Measurements from ENCODE around the gene FLOT1. TPM values are rescaled to one million over a fixed set of nuclear protein-coding genes. Genes with fewer than 3 reads are reported as not detected.

FLOT1 gene
- polyA plus RNA-seq, 2 of the 4 experiments (the other 2 are of a cell fraction): 89.7 to 135 TPM

- ChIA-PET CTCF (interaction anchor here (0.7 to 2.1 kb wide), 13 partner anchors 9 to 161 kb away, joined by 3 to 14 read pairs (median 5); no protein-coding TSS in a partner anchor), POLR2A (interaction anchor here (0.6 to 2.2 kb wide), 11 partner anchors 9 to 137 kb away, joined by 3 to 59 read pairs (median 3); partner anchors contain the start of genes FLOT1 and IER3)
- ATAC-seq: peak; percentile 89 to 92
- Histone ChIP-seq H3K9me3 (no peaks in the 10 kb centered on the region), H3K27ac (peak overlapping the region; percentile 97), H3K4me1 (peaks cover 68% of the 10 kb centered on the region), H3K4me3 (no peak overlapping the region), H3K4me2 (peak overlapping the region; percentile 53)
- 2% methylated on average over 12 of the region's 12 CpGs for WGBS (ENCODE audit: missing lambda C conversion rate)
- DNase-seq (ENCODE audit: low read depth in 1 of 2, low spot score in 1 of 2): peak; percentile 77 to 98
- no peak for FAIRE-seq
- TF ChIP-seq CTCF (IDR thresholded peaks at IDR 0.05) (0 out of 3 replicates have a peak, but pooled peaks have one; percentile 6), HES2 (IDR thresholded peaks at IDR 0.05) (no peak), SMC3 (IDR thresholded peaks at IDR 0.05) (peak; percentile 54; the same call in 2 of the 3 replicates), ZC3H11A (IDR thresholded peaks at IDR 0.05) (no peak), FOSB (CRISPR knock-in tag; IDR thresholded peaks at IDR 0.05) (peak; percentile 83), EHF (CRISPR knock-in tag; IDR thresholded peaks at IDR 0.05) (peak; percentile 88), RNF2 (IDR thresholded peaks at IDR 0.05; ENCODE audit: borderline replicate concordance, low read depth) (no peak), HMGXB4 (CRISPR knock-in tag; IDR thresholded peaks at IDR 0.05; ENCODE audit: borderline replicate concordance) (0 out of 2 replicates have a peak, but pooled peaks have one; percentile 39), ZNF302 (CRISPR knock-in tag; IDR thresholded peaks at IDR 0.05) (peak; percentile 95), NPAS2 (CRISPR knock-in tag; IDR thresholded peaks at IDR 0.05; ENCODE audit: borderline replicate concordance) (peak; percentile 16; the same call in 1 of the 2 replicates), ATOH8 (CRISPR knock-in tag; IDR thresholded peaks at IDR 0.05; ENCODE audit: low read depth) (peak; percentile 92), MAFK (IDR thresholded peaks at IDR 0.05; ENCODE audit: partially characterized antibody) (peak; percentile 70), MAZ (IDR thresholded peaks at IDR 0.05; ENCODE audit: borderline replicate concordance, low read depth, low read length) (no peak), RAD21 (conservative IDR thresholded peaks at IDR 0.05 in 1 of 2, IDR thresholded peaks at IDR 0.05 in 1 of 2) (peak; percentile 35 to 63), RFX5 (IDR thresholded peaks at IDR 0.05) (no peak), MAX (IDR thresholded peaks at IDR 0.05) (peak; percentile 88), ZFP36 (IDR thresholded peaks at IDR 0.05; ENCODE audit: borderline replicate concordance, partially characterized antibody) (no peak), FOSL2 (IDR thresholded peaks at IDR 0.05) (no peak), FOSL2 (CRISPR knock-in tag; IDR thresholded peaks at IDR 0.05) (peak; percentile 90), BHLHE40 (IDR thresholded peaks at IDR 0.05; ENCODE audit: low read depth, low read length) (no peak), EP300 (IDR thresholded peaks at IDR 0.05) (peak; percentile 74 to 86; a peak in 2 of 5 replicates), TP53 (CRISPR knock-in tag; IDR thresholded peaks at IDR 0.05) (peak; percentile 91), RARB (CRISPR knock-in tag; IDR thresholded peaks at IDR 0.05) (no peak), USF2 (IDR thresholded peaks at IDR 0.05) (no peak), PHF8 (IDR thresholded peaks at IDR 0.05; ENCODE audit: borderline replicate concordance, low read depth) (no peak), HOXB13 (CRISPR knock-in tag; IDR thresholded peaks at IDR 0.05; ENCODE audit: low read depth) (peak; percentile 90), HDAC2 (IDR thresholded peaks at IDR 0.05) (no peak), EHMT2 (IDR thresholded peaks at IDR 0.05; ENCODE audit: low read depth) (no peak), ESRRA (IDR thresholded peaks at IDR 0.05; ENCODE audit: borderline replicate concordance, low read length) (no peak), POLR2AphosphoS2 (conservative IDR thresholded peaks at IDR 0.05; ENCODE audit: low read length) (no peak), JUNB (IDR thresholded peaks at IDR 0.05) (peak; percentile 79), GATA3 (IDR thresholded peaks at IDR 0.05; ENCODE audit: borderline replicate concordance) (peak; percentile 86; the same call in 1 of the 2 replicates), E2F6 (IDR thresholded peaks at IDR 0.05; ENCODE audit: borderline replicate concordance, low read depth) (peak; percentile 95), HEYL (CRISPR knock-in tag; IDR thresholded peaks at IDR 0.05) (peak; percentile 59; the same call in 1 of the 2 replicates)
These were observed 9.9 kb upstream of the FLOT1 start for GRCh38 chr6:30752157-30752927.

Measured in A549 (cell line).